A673 (cell line): ENCODE data around the gene MPHOSPH9. TPM values are rescaled to one million over a fixed set of nuclear protein-coding genes. Genes with fewer than 3 reads are reported as not detected.

Source experiments
- BruUV-seq: library from RNA; stranded (reverse); fragments of 400-500 nt; replicated peaks from 2 replicates; lab custom pipeline; 2021; lab: Mats Ljungman, UMichigan
- CTCF ChIA-PET: fragments of 300-600 bp; sonication (Branson Sonifier 250); formaldehyde crosslinking; loops from one replicate; lab custom pipeline; 2022; ENCODE audit warnings: antibody characterized with exemption; lab: Charles Lee
- POLR2A ChIA-PET: fragments of 300-600 bp; sonication (Branson Sonifier 250); formaldehyde crosslinking; loops from one replicate; lab custom pipeline; 2022; ENCODE audit warnings: antibody characterized with exemption; ENCODE audit not compliant: low non-redundant PET; lab: Charles Lee
- DNase-seq: peaks from one replicate; pipeline ENCODE4 v3.0.0-alpha.2; 2015; ENCODE audit warnings: low spot score
- H3K27ac ChIP-seq: fragments of 200-600 bp; sonication (generic); 2 replicates; pipeline ENCODE4 v1.5.1; 2016; ENCODE audit warnings: mixed run types, low read depth, mild to moderate bottlenecking, mixed read lengths, antibody characterized with exemption, low read length; ENCODE audit not compliant: poor library complexity, severe bottlenecking
- H3K27me3 ChIP-seq: fragments of 200-600 bp; sonication (generic); replicated peaks from 2 replicates; pipeline ENCODE4 v1.6.1; 2017; ENCODE audit warnings: mixed run types, low read depth, mild to moderate bottlenecking, mixed read lengths, antibody characterized with exemption, low read length; ENCODE audit not compliant: insufficient read depth, poor library complexity
- H3K36me3 ChIP-seq: fragments of 200-600 bp; sonication (generic); 2 replicates; pipeline ENCODE4 v1.6.1; 2016; ENCODE audit warnings: mixed run types, mild to moderate bottlenecking, mixed read lengths, antibody characterized with exemption, low read length; ENCODE audit not compliant: insufficient read depth, poor library complexity, severe bottlenecking
- H3K4me1 ChIP-seq: fragments of 200-600 bp; sonication (generic); 2 replicates; pipeline ENCODE4 v1.6.1; 2017; ENCODE audit warnings: mixed run types, mild to moderate bottlenecking, mixed read lengths, antibody characterized with exemption, low read length; ENCODE audit not compliant: insufficient read depth, poor library complexity, severe bottlenecking
- H3K4me3 ChIP-seq: fragments of 200-600 bp; sonication (generic); 2 replicates; pipeline ENCODE4 v1.5.1; 2016; ENCODE audit warnings: low read depth, mixed run types, mild to moderate bottlenecking, mixed read lengths, low read length; ENCODE audit not compliant: poor library complexity, severe bottlenecking
- H3K9me3 ChIP-seq: fragments of 200-600 bp; sonication (generic); 2 replicates; pipeline ENCODE4 v1.6.1; 2016; ENCODE audit warnings: mixed run types, low read depth, mild to moderate bottlenecking, mixed read lengths, antibody characterized with exemption, low read length; ENCODE audit not compliant: poor library complexity, severe bottlenecking
- EZH2 ChIP-seq: fragments of 200-600 bp; sonication (generic); IDR thresholded peaks from 2 replicates; pipeline ENCODE4 v1.6.1; 2017; ENCODE audit warnings: borderline replicate concordance, low read depth, mild to moderate bottlenecking, mixed read lengths, antibody characterized with exemption, low read length; ENCODE audit not compliant: poor library complexity, severe bottlenecking
- intact Hi-C: fragments of 100-400 bp; cut with micrococcal nuclease; formaldehyde crosslinking; loops from one replicate; pipeline ENCODE4 v1.10.0; 2022; ENCODE audit not compliant: unreplicated experiment
- total RNA-seq: library from RNA; stranded (reverse); gene quantifications from 2 replicates; pipeline ENCODE4 v1.2.3, GENCODE V29; 2021
- TF ChIP-seq, protein P1 (sequence below): fragments of 300-800, 200-600 bp; sonication (generic); conservative IDR thresholded peaks from 2 replicates; pipeline ENCODE4 v1.5.1; 2017; ENCODE audit warnings: low read depth, mild to moderate bottlenecking, antibody characterized with exemption, low read length, moderate library complexity, mixed read lengths

The MPHOSPH9 gene
- total RNA-seq, 1 experiment from 2014 or later = 80.8 TPM

- Histone ChIP-seq H3K27me3 (no peaks in the 10 kb centered on the region), H3K4me1 (peaks cover 16% of the 10 kb centered on the region), H3K4me3 (peak overlapping the region; percentile 73), H3K27ac (peak overlapping the region; percentile 71), H3K9me3 (no peaks in the 10 kb centered on the region), H3K36me3 (peaks cover 2% of the 10 kb centered on the region)
- DNase-seq = peak; percentile 84
- no peak for TF ChIP-seq EZH2
- TF ChIP-seq, protein P1, sequence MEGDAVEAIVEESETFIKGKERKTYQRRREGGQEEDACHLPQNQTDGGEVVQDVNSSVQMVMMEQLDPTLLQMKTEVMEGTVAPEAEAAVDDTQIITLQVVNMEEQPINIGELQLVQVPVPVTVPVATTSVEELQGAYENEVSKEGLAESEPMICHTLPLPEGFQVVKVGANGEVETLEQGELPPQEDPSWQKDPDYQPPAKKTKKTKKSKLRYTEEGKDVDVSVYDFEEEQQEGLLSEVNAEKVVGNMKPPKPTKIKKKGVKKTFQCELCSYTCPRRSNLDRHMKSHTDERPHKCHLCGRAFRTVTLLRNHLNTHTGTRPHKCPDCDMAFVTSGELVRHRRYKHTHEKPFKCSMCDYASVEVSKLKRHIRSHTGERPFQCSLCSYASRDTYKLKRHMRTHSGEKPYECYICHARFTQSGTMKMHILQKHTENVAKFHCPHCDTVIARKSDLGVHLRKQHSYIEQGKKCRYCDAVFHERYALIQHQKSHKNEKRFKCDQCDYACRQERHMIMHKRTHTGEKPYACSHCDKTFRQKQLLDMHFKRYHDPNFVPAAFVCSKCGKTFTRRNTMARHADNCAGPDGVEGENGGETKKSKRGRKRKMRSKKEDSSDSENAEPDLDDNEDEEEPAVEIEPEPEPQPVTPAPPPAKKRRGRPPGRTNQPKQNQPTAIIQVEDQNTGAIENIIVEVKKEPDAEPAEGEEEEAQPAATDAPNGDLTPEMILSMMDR = peak; percentile 28; the same call in 1 of the 2 replicates
- CTCF ChIA-PET = no interaction called here
- BruUV-seq = no TSS peak
- POLR2A ChIA-PET = no interaction called here
- intact Hi-C loops = no loop called here
Observed at GRCh38 chr12:123271001-123271668, 38.2 kb upstream of the MPHOSPH9 start.

DNA sequence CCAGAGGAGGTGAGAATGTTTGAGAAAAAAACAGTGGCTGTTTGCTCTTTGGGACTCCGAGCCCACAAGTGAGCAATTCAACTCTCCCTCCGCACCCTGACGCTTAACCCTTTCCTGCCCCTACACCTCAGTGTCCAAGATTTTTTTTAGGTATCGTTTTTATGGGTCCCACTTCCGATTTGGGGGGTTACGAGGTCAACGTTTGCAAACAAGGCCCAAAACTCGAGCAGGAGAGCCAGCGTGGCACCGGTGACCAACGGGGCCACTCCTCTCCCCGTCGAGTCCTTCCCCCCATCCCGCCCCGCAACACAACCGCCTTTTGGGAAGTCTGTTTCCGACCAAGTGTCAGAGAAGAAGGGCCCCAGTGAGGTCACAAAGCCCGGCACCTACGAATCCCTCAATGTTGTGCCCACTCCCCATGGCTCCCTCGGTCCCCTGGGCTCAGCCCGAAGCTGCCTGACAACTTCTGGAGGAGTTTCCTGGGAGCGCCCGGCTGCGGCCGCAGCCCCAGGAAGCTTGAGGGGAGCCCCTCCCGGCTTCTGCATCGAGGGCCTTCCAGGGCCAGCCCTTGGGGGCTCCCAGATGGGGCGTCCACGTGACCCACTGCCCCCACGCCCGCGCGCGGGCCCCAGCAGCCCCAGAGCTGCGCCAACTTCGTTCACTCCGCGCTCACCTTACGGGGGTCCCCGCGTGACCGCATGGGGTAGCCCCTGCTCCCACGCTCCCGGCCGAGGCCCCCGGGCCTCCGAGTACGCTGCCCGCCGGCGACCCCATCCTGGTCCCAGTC lies 37.5 kb upstream of the MPHOSPH9 start:
- Histone ChIP-seq H3K36me3 (peaks cover 2% of the 10 kb centered on the region), H3K9me3 (no peaks in the 10 kb centered on the region), H3K27ac (peak overlapping the region; percentile 71), H3K27me3 (no peaks in the 10 kb centered on the region), H3K4me1 (peaks cover 16% of the 10 kb centered on the region), H3K4me3 (peak overlapping the region; percentile 73)
- ChIA-PET CTCF (interaction anchor here (0.6 kb wide), 1 partner anchor 299 kb away, joined by 10 read pairs; no protein-coding TSS in a partner anchor), POLR2A (no interaction called here)
- no TSS peak for BruUV-seq
- peak; percentile 33 for DNase-seq
- intact Hi-C loops = no loop called here
- TF ChIP-seq EZH2 = no peak
- TF ChIP-seq, protein P1 = no peak

DNA sequence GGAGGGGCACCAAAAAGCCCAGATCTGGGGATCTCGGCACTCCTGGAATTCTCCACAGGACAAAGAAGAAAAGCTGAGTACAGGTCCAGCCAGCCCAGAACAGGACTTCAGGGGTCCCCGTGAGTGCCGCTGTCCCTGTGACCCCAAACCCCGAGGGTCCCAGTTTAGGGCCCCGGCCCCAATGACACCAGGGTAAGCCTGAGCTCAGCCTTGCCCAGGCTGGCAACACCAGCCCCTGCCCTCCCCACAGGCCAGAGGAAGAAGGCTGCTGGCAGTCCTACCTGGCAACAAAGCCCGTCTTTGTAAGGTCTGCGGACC lies 36.9 kb upstream of the MPHOSPH9 start:
- Histone ChIP-seq H3K27ac (peak overlapping the region; percentile 71), H3K4me1 (peaks cover 16% of the 10 kb centered on the region), H3K9me3 (no peaks in the 10 kb centered on the region), H3K27me3 (no peaks in the 10 kb centered on the region), H3K4me3 (peak overlapping the region; percentile 73), H3K36me3 (peaks cover 2% of the 10 kb centered on the region)
- CTCF ChIA-PET = interaction anchor here (0.6 kb wide), 1 partner anchor 299 kb away, joined by 10 read pairs; no protein-coding TSS in a partner anchor
- TF ChIP-seq, protein P1 = no peak
- no peak for TF ChIP-seq EZH2
- BruUV-seq = TSS peak; percentile 61
- no peak for DNase-seq
- POLR2A ChIA-PET = no interaction called here
- intact Hi-C loops = no loop called here
